OCI-LY1 (cell line): Measurements from ENCODE around the gene CLSTN3.

ENCODE experiments used
- EZH2 ChIP-seq: fragments of 200-600 bp; sonication (generic), shearing (Covaris generic); IDR thresholded peaks from 2 replicates; pipeline ENCODE4 v1.8.0; 2017; ENCODE audit warnings: borderline replicate concordance, mixed run types, mild to moderate bottlenecking, antibody characterized with exemption, low read length, moderate library complexity, mixed read lengths
- TF ChIP-seq, protein P1 (sequence below): fragments of 200-600 bp; sonication (generic), shearing (Covaris generic); IDR thresholded peaks from 2 replicates; pipeline ENCODE4 v1.5.1; 2017; ENCODE audit warnings: mild to moderate bottlenecking, antibody characterized with exemption, low read length, moderate library complexity, mixed read lengths

- TF ChIP-seq, protein P1, sequence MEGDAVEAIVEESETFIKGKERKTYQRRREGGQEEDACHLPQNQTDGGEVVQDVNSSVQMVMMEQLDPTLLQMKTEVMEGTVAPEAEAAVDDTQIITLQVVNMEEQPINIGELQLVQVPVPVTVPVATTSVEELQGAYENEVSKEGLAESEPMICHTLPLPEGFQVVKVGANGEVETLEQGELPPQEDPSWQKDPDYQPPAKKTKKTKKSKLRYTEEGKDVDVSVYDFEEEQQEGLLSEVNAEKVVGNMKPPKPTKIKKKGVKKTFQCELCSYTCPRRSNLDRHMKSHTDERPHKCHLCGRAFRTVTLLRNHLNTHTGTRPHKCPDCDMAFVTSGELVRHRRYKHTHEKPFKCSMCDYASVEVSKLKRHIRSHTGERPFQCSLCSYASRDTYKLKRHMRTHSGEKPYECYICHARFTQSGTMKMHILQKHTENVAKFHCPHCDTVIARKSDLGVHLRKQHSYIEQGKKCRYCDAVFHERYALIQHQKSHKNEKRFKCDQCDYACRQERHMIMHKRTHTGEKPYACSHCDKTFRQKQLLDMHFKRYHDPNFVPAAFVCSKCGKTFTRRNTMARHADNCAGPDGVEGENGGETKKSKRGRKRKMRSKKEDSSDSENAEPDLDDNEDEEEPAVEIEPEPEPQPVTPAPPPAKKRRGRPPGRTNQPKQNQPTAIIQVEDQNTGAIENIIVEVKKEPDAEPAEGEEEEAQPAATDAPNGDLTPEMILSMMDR, result no peak
- TF ChIP-seq EZH2, result no peak
Observed at GRCh38 chr12:7092986-7093460, 37.1 kb upstream of the CLSTN3 start.
